ENCODE results near the gene NEIL1. TPM values are rescaled to one million over a fixed set of nuclear protein-coding genes. Genes with fewer than 3 reads are reported as not detected.

NEIL1 gene
- total and polyA plus RNA-seq, 2 donors (not counting 3 experiments of a cell fraction or from before 2014, with no cell fraction given) = 29.5 TPM

- no peak for DNase-seq (ENCODE audit: low read depth, low spot score)
- Histone ChIP-seq H3K4me1 (ENCODE audit: control insufficient read depth, extremely low read depth, insufficient read depth, low read length) (no peaks in the 10 kb centered on the region), H3K27ac (ENCODE audit: insufficient read depth, low read depth, low read length) (no peak overlapping the region), H3K27me3 (ENCODE audit: control insufficient read depth in 2 of 2, insufficient read depth in 2 of 2, low read length in 2 of 2) (no peaks in the 10 kb centered on the region), H3K9me3 (replicated peaks; ENCODE audit: control insufficient read depth, insufficient read depth, low read length) (no peaks in the 10 kb centered on the region), H3K79me2 (ENCODE audit: control insufficient read depth, insufficient read depth, low read length) (no peaks in the 10 kb centered on the region), H3K4me2 (ENCODE audit: insufficient read depth, low read length) (no peak overlapping the region), H3K9ac (replicated peaks; ENCODE audit: extremely low read depth, insufficient read depth, low read length) (no peak overlapping the region), H3K4me3 (replicated peaks in 1 of 3; ENCODE audit: insufficient read depth in 1 of 3, low read depth in 1 of 3, low read length in 3 of 3) (no peak overlapping the region), H4K20me1 (replicated peaks; ENCODE audit: control insufficient read depth, extremely low read depth, insufficient read depth, low read length) (no peaks in the 10 kb centered on the region), H2AFZ (ENCODE audit: low read depth, low read length) (no peak overlapping the region), H3K36me3 (ENCODE audit: control insufficient read depth in 2 of 2, extremely low read depth in 1 of 2, insufficient read depth in 2 of 2, low read length in 2 of 2) (peaks cover 4 to 57% of the 10 kb centered on the region in 2 experiments), H3K9me1 (replicated peaks; ENCODE audit: control insufficient read depth, extremely low read depth, insufficient read depth, low read length) (no peaks in the 10 kb centered on the region)
- ChIA-PET CTCF (no interaction called here), POLR2A (interaction anchor here (0.5 kb wide), 1 partner anchor 659 kb away, joined by 5 read pairs; no protein-coding TSS in a partner anchor)
- intact Hi-C loops (cut with micrococcal nuclease) (loop anchor here (10.0 kb wide), 1 partner anchor 443 kb away; no protein-coding TSS in a partner anchor), dilution Hi-C loops (cut with MboI; ENCODE audit: extremely low pct_ligation_motif_present, low sequenced_read_pairs) (no loop called here)
- FAIRE-seq = no peak
- no peak for TF ChIP-seq CTCF (IDR thresholded peaks at IDR 0.05; ENCODE audit: extremely low read depth in 1 of 2, insufficient read depth in 1 of 2, low read depth in 1 of 2, low read length in 2 of 2)
- BruUV-seq (replicated peaks) = no TSS peak
Measured at GRCh38 chr15:75361361-75361988, 14.6 kb downstream of the NEIL1 start.

- Histone ChIP-seq H3K36me3 (ENCODE audit: control insufficient read depth in 2 of 2, extremely low read depth in 1 of 2, insufficient read depth in 2 of 2, low read length in 2 of 2) (peaks cover 0 to 57% of the 10 kb centered on the region in 2 experiments), H3K4me1 (ENCODE audit: control insufficient read depth, extremely low read depth, insufficient read depth, low read length) (no peaks in the 10 kb centered on the region), H3K9ac (replicated peaks; ENCODE audit: extremely low read depth, insufficient read depth, low read length) (no peak overlapping the region), H3K9me3 (replicated peaks; ENCODE audit: control insufficient read depth, insufficient read depth, low read length) (no peaks in the 10 kb centered on the region), H3K27me3 (ENCODE audit: control insufficient read depth in 2 of 2, insufficient read depth in 2 of 2, low read length in 2 of 2) (no peaks in the 10 kb centered on the region), H3K4me2 (ENCODE audit: insufficient read depth, low read length) (no peak overlapping the region), H3K4me3 (replicated peaks in 1 of 3; ENCODE audit: insufficient read depth in 1 of 3, low read depth in 1 of 3, low read length in 3 of 3) (no peak overlapping the region), H4K20me1 (replicated peaks; ENCODE audit: control insufficient read depth, extremely low read depth, insufficient read depth, low read length) (no peaks in the 10 kb centered on the region), H3K79me2 (ENCODE audit: control insufficient read depth, insufficient read depth, low read length) (no peaks in the 10 kb centered on the region), H2AFZ (ENCODE audit: low read depth, low read length) (no peak overlapping the region), H3K27ac (ENCODE audit: insufficient read depth, low read depth, low read length) (no peak overlapping the region), H3K9me1 (replicated peaks; ENCODE audit: control insufficient read depth, extremely low read depth, insufficient read depth, low read length) (no peaks in the 10 kb centered on the region)
- dilution Hi-C loops (cut with MboI; ENCODE audit: extremely low pct_ligation_motif_present, low sequenced_read_pairs) = no loop called here
- POLR2A ChIA-PET = interaction anchor here (0.7 kb wide), 1 partner anchor 278 kb away, joined by 3 read pairs; the partner anchor contains the start of gene IMP3
- DNase-seq (ENCODE audit: low read depth, low spot score) = no peak
- no TSS peak for BruUV-seq (replicated peaks)
- CTCF ChIA-PET = no interaction called here
- FAIRE-seq = no peak
- TF ChIP-seq JUN (IDR thresholded peaks at IDR 0.05; ENCODE audit: borderline replicate concordance, insufficient read depth, insufficient read length, low read depth) (no peak), GATA2 (IDR thresholded peaks at IDR 0.05; ENCODE audit: insufficient read depth, insufficient read length, low read depth, low read length) (no peak), FOS (IDR thresholded peaks at IDR 0.05; ENCODE audit: borderline replicate concordance, insufficient read depth, low read length) (no peak), MAX (IDR thresholded peaks at IDR 0.05; ENCODE audit: insufficient read depth, insufficient read length) (no peak), POLR2AphosphoS5 (IDR thresholded peaks at IDR 0.05; ENCODE audit: insufficient read depth, low read depth, low read length) (no peak), POLR2A (IDR thresholded peaks at IDR 0.05; ENCODE audit: low read depth, low read length) (no peak), MYC (IDR thresholded peaks at IDR 0.05; ENCODE audit: low read depth, low read length) (no peak), CTCF (IDR thresholded peaks at IDR 0.05; ENCODE audit: extremely low read depth in 1 of 2, insufficient read depth in 1 of 2, low read depth in 1 of 2, low read length in 2 of 2) (no peak), EZH2 (IDR thresholded peaks at IDR 0.05; ENCODE audit: borderline replicate concordance, low read depth, low read length, severe bottlenecking) (no peak)
- intact Hi-C loops (cut with micrococcal nuclease) = loop anchor here (10.0 kb wide), 1 partner anchor 443 kb away; no protein-coding TSS in a partner anchor
Measured at GRCh38 chr15:75361989-75362641, 15.3 kb downstream of the NEIL1 start.

Measured in endothelial cell of umbilical vein (primary cell).